WERI-Rb-1 (cell line): ENCODE measurements around the gene TEX26.

Experiments used
- DNase-seq: peaks from one replicate; pipeline ENCODE4 v3.0.0-alpha.2; 2020
- H3K27ac ChIP-seq: fragments of 250-450 bp; sonication (Bioruptor Pico); 2 replicates; pipeline ENCODE4 v1.5.1; 2020; ENCODE audit warnings: mild to moderate bottlenecking, moderate library complexity
- H3K27me3 ChIP-seq: fragments of 250-450 bp; sonication (Bioruptor Pico); 2 replicates; pipeline ENCODE4 v1.5.1; 2021; ENCODE audit warnings: mild to moderate bottlenecking, low read depth, moderate library complexity; ENCODE audit not compliant: insufficient read depth, severe bottlenecking
- H3K36me3 ChIP-seq: fragments of 250-450 bp; sonication (Bioruptor Pico); 2 replicates; pipeline ENCODE4 v1.5.1; 2020; ENCODE audit warnings: mild to moderate bottlenecking, moderate library complexity
- H3K4me3 ChIP-seq: 2 replicates; pipeline ENCODE4 v1.5.1; 2011; ENCODE audit warnings: low read depth, mild to moderate bottlenecking, control low read depth, low read length
- H3K9me3 ChIP-seq: fragments of 250-450 bp; sonication (Bioruptor Pico); 2 replicates; pipeline ENCODE4 v1.5.1; 2021; ENCODE audit warnings: mild to moderate bottlenecking, moderate library complexity; ENCODE audit not compliant: severe bottlenecking
- CTCF ChIP-seq: IDR thresholded peaks from 2 replicates; pipeline ENCODE4 v1.5.1; 2011; ENCODE audit warnings: low read depth, mild to moderate bottlenecking, control low read depth, inconsistent platforms, low read length

Gene TEX26

GRCh38 chr13:30933354-30933670 lies 856 bp downstream of the TEX26 start:
- no peaks in the 10 kb centered on the region for H3K36me3 ChIP-seq
- TF ChIP-seq CTCF: no peak
- no peaks in the 10 kb centered on the region for H3K9me3 ChIP-seq
- H3K27me3 ChIP-seq: no peaks in the 10 kb centered on the region
- no peak overlapping the region for H3K4me3 ChIP-seq
- no peak overlapping the region for H3K27ac ChIP-seq
- no peak for DNase-seq

GRCh38 chr13:30934381-30934780 lies 1.9 kb downstream of the TEX26 start:
- Histone ChIP-seq H3K27ac (no peak overlapping the region), H3K4me3 (no peak overlapping the region), H3K36me3 (no peaks in the 10 kb centered on the region), H3K27me3 (no peaks in the 10 kb centered on the region), H3K9me3 (no peaks in the 10 kb centered on the region)
- no peak for DNase-seq
- no peak for TF ChIP-seq CTCF

GRCh38 chr13:30934803-30935202 lies 2.3 kb downstream of the TEX26 start:
- Histone ChIP-seq H3K36me3 (no peaks in the 10 kb centered on the region), H3K27ac (no peak overlapping the region), H3K4me3 (no peak overlapping the region), H3K9me3 (no peaks in the 10 kb centered on the region), H3K27me3 (no peaks in the 10 kb centered on the region)
- no peak for DNase-seq
- TF ChIP-seq CTCF: no peak

- no peak for TF ChIP-seq CTCF
- DNase-seq: no peak
- Histone ChIP-seq H3K27ac (no peak overlapping the region), H3K27me3 (no peaks in the 10 kb centered on the region), H3K36me3 (no peaks in the 10 kb centered on the region), H3K4me3 (no peak overlapping the region), H3K9me3 (no peaks in the 10 kb centered on the region)
These were observed 4.5 kb downstream of the TEX26 start for GRCh38 chr13:30936971-30937370.

- DNase-seq: no peak
- Histone ChIP-seq H3K27me3 (no peaks in the 10 kb centered on the region), H3K27ac (no peak overlapping the region), H3K36me3 (no peaks in the 10 kb centered on the region), H3K4me3 (no peak overlapping the region), H3K9me3 (no peaks in the 10 kb centered on the region)
- no peak for TF ChIP-seq CTCF
These were observed 11.4 kb downstream of the TEX26 start for GRCh38 chr13:30943881-30944280.

GRCh38 chr13:30957258-30957943 lies 24.9 kb downstream of the TEX26 start:
- H3K4me3 ChIP-seq: no peak overlapping the region
- TF ChIP-seq CTCF: no peak
- no peaks in the 10 kb centered on the region for H3K9me3 ChIP-seq
- no peaks in the 10 kb centered on the region for H3K36me3 ChIP-seq
- DNase-seq: no peak
- H3K27ac ChIP-seq: no peak overlapping the region
- H3K27me3 ChIP-seq: no peaks in the 10 kb centered on the region
